HCT116 (cell line): Measurements from ENCODE around the gene MOSPD2. TPM values are rescaled to one million over a fixed set of nuclear protein-coding genes. Genes with fewer than 3 reads are reported as not detected.

Experiments
- ATAC-seq: fragments of 200-7000 bp; cut with Tn5 transposase; 2 replicates; pipeline ENCODE4 v1.9.1; 2020; ENCODE audit warnings: mild to moderate bottlenecking, moderate library complexity
- BruUV-seq: library from RNA; stranded (reverse); fragments of 400-500 nt; replicated peaks from 2 replicates; lab custom pipeline; 2021; lab: Mats Ljungman, UMichigan
- CTCF ChIA-PET: fragments of 300-600 bp; sonication (Branson Sonifier 250); formaldehyde crosslinking; loops from one replicate; lab custom pipeline; 2021; ENCODE audit warnings: antibody characterized with exemption; lab: Charles Lee
- POLR2A ChIA-PET: fragments of 300-600, 350-600 bp; sonication (Branson Sonifier 250); formaldehyde crosslinking; loops from one replicate; lab custom pipeline; 2021; ENCODE audit warnings: antibody characterized with exemption; lab: Charles Lee
- RAD21 ChIA-PET, 2 experiments: fragments of 300-600 bp; sonication (Branson Sonifier 250); formaldehyde crosslinking; loops; one replicate each; lab custom pipeline; 2023; ENCODE audit warnings: low total read pairs in 2 of 2; ENCODE audit not compliant: uncharacterized antibody in 2 of 2, unreplicated experiment in 2 of 2, low non-redundant PET in 1 of 2; lab: Charles Lee
- DNase-seq: peaks from one replicate; pipeline ENCODE4 v3.0.0-alpha.2; 2010; ENCODE audit warnings: low read depth, low spot score
- H2AFZ ChIP-seq: fragments of 200-600 bp; shearing (Covaris generic), sonication (generic); 2 replicates; pipeline ENCODE4 v1.6.1; 2017; ENCODE audit warnings: low read depth, mixed run types, mixed read lengths, antibody characterized with exemption, low read length; ENCODE audit not compliant: poor library complexity, severe bottlenecking
- H3K27ac ChIP-seq: 2 replicates; pipeline ENCODE4 v1.5.1; 2012; ENCODE audit warnings: low read depth, low read length
- H3K27me3 ChIP-seq: fragments of 200-600 bp; sonication (generic); 2 replicates; pipeline ENCODE4 v1.6.1; 2016; ENCODE audit warnings: mixed run types, low read length, mixed read lengths; ENCODE audit not compliant: insufficient read depth
- H3K36me3 ChIP-seq, 2 experiments: fragments of 200-500 bp in 1 of 2; fragments of 200-600 bp in 1 of 2; sonication (Bioruptor generic) in 1 of 2; sonication (generic) in 1 of 2; 2 replicates each; pipeline versions ENCODE4 v1.5.1 to v1.6.1; 2014 to 2016; ENCODE audit warnings: low read length in 2 of 2, inconsistent platforms in 1 of 2, mixed read lengths in 1 of 2, mixed run types in 1 of 2; ENCODE audit not compliant: insufficient read depth in 2 of 2, control insufficient read depth in 1 of 2
- H3K4me1 ChIP-seq, 2 experiments: fragments of 200-600 bp in 1 of 2; sonication (generic) in 1 of 2; 2 replicates each; pipeline versions ENCODE4 v1.5.1 to v1.6.1; 2012 to 2017; ENCODE audit warnings: low read length in 2 of 2, inconsistent platforms in 1 of 2, mild to moderate bottlenecking in 1 of 2, mixed read lengths in 1 of 2, mixed run types in 1 of 2, moderate library complexity in 1 of 2; ENCODE audit not compliant: insufficient read depth in 2 of 2, control insufficient read depth in 1 of 2
- H3K4me2 ChIP-seq: fragments of 200-600 bp; sonication (generic); 2 replicates; pipeline ENCODE4 v1.6.1; 2017; ENCODE audit warnings: mixed run types, low read length, mixed read lengths
- H3K4me3 ChIP-seq, 2 experiments: fragments of 200-600 bp in 1 of 2; sonication (generic) in 1 of 2; replicated peaks in 1 of 2; 2 replicates each; pipeline ENCODE4 v1.5.1; 2011 to 2016; ENCODE audit warnings: low read length in 2 of 2, control low read depth in 1 of 2, low read depth in 1 of 2, mild to moderate bottlenecking in 1 of 2, mixed read lengths in 1 of 2, mixed run types in 1 of 2
- H3K79me2 ChIP-seq: fragments of 200-600 bp; sonication (generic); 2 replicates; pipeline ENCODE4 v1.6.1; 2017; ENCODE audit warnings: mild to moderate bottlenecking, mixed run types, low read length, moderate library complexity, mixed read lengths; ENCODE audit not compliant: insufficient read depth
- H3K9ac ChIP-seq: fragments of 200-600 bp; sonication (generic); 2 replicates; pipeline ENCODE4 v1.6.1; 2016; ENCODE audit warnings: low read length, mixed read lengths
- H3K9me2 ChIP-seq: fragments of 200-600 bp; sonication (generic), shearing (Covaris generic); 2 replicates; pipeline ENCODE4 v1.6.1; 2017; ENCODE audit warnings: mixed run types, mild to moderate bottlenecking, moderate library complexity; ENCODE audit not compliant: insufficient read depth
- H3K9me3 ChIP-seq, 2 experiments: fragments of 200-500 bp in 1 of 2; fragments of 200-600 bp in 1 of 2; sonication (Bioruptor generic) in 1 of 2; sonication (generic) in 1 of 2; 2 replicates each; pipeline ENCODE4 v1.6.1; 2014 to 2017; ENCODE audit warnings: low read length in 2 of 2, mixed read lengths in 2 of 2, inconsistent platforms in 1 of 2, low read depth in 1 of 2, mild to moderate bottlenecking in 1 of 2, mixed run types in 1 of 2, moderate library complexity in 1 of 2; ENCODE audit not compliant: control insufficient read depth in 1 of 2, insufficient read depth in 1 of 2
- H4K20me1 ChIP-seq: fragments of 200-600 bp; sonication (generic), shearing (Covaris generic); 2 replicates; pipeline ENCODE4 v1.6.1; 2017; ENCODE audit warnings: mixed run types, mild to moderate bottlenecking, moderate library complexity; ENCODE audit not compliant: insufficient read depth
- CBX3 ChIP-seq: IDR thresholded peaks from 2 replicates; pipeline ENCODE4 v1.6.1; 2012; ENCODE audit warnings: low read depth
- CEBPB ChIP-seq: IDR thresholded peaks from 2 replicates; pipeline ENCODE4 v1.6.1; 2012; ENCODE audit warnings: low read depth
- ELF1 ChIP-seq: IDR thresholded peaks from 2 replicates; pipeline ENCODE4 v1.6.1; 2012; ENCODE audit warnings: low read depth, borderline replicate concordance
- EZH2 ChIP-seq: fragments of 200-600 bp; sonication (generic); IDR thresholded peaks from 2 replicates; pipeline ENCODE4 v1.6.1; 2017; ENCODE audit warnings: antibody characterized with exemption, mixed run types
- EZH2phosphoT487 ChIP-seq: fragments of 200-600 bp; IDR thresholded peaks from 2 replicates; pipeline ENCODE4 v1.6.1; 2018; ENCODE audit warnings: antibody characterized with exemption, borderline replicate concordance
- FOSL1 ChIP-seq: IDR thresholded peaks from 2 replicates; pipeline ENCODE4 v1.6.1; 2012; ENCODE audit warnings: low read depth
- JUND ChIP-seq: IDR thresholded peaks from 2 replicates; pipeline ENCODE4 v1.6.1; 2012
- MAX ChIP-seq: IDR thresholded peaks from 2 replicates; pipeline ENCODE4 v1.6.1; 2012
- POLR2A ChIP-seq: IDR thresholded peaks from 2 replicates; pipeline ENCODE4 v1.7.0; 2011; ENCODE audit warnings: borderline replicate concordance; ENCODE audit not compliant: insufficient read depth, insufficient read length; ENCODE audit errors: extremely low read depth
- RAD21 ChIP-seq: IDR thresholded peaks from 2 replicates; pipeline ENCODE4 v1.6.1; 2012; ENCODE audit warnings: low read depth, mild to moderate bottlenecking
- SIN3A ChIP-seq: IDR thresholded peaks from 2 replicates; pipeline ENCODE4 v1.6.1; 2012; ENCODE audit warnings: low read depth
- SRF ChIP-seq: IDR thresholded peaks from 2 replicates; pipeline ENCODE4 v1.6.1; 2012; ENCODE audit warnings: low read depth
- TCF7L2 ChIP-seq: IDR thresholded peaks from 2 replicates; pipeline ENCODE4 v1.7.0; 2011; ENCODE audit warnings: borderline replicate concordance, inconsistent platforms; ENCODE audit not compliant: insufficient read depth, insufficient read length; ENCODE audit errors: extremely low read depth
- YY1 ChIP-seq: IDR thresholded peaks from 2 replicates; pipeline ENCODE4 v1.6.1; 2011; ENCODE audit warnings: low read length, low read depth, moderate library complexity, mild to moderate bottlenecking; ENCODE audit not compliant: insufficient replicate concordance; ENCODE audit errors: extremely low read depth
- ZFX ChIP-seq: fragments of 450-650 bp; IDR thresholded peaks from 2 replicates; pipeline ENCODE4 v1.6.1; 2017
- intact Hi-C: fragments of 100-400 bp; cut with micrococcal nuclease; formaldehyde crosslinking; loops from 2 replicates; pipeline ENCODE4 v1.10.0; 2022
- total RNA-seq: library from RNA; stranded (reverse); gene quantifications from one replicate; pipeline ENCODE4 v1.2.1, GENCODE V29; 2021; ENCODE audit not compliant: unreplicated experiment
- TF ChIP-seq, protein P1 (sequence below): IDR thresholded peaks from 2 replicates; pipeline ENCODE4 v1.6.1; 2011; ENCODE audit warnings: mild to moderate bottlenecking, low read length, moderate library complexity; ENCODE audit not compliant: insufficient replicate concordance; ENCODE audit errors: extremely low read depth

MOSPD2 gene
- total RNA-seq, 1 experiment from 2014 or later: 8.9 TPM

DNA sequence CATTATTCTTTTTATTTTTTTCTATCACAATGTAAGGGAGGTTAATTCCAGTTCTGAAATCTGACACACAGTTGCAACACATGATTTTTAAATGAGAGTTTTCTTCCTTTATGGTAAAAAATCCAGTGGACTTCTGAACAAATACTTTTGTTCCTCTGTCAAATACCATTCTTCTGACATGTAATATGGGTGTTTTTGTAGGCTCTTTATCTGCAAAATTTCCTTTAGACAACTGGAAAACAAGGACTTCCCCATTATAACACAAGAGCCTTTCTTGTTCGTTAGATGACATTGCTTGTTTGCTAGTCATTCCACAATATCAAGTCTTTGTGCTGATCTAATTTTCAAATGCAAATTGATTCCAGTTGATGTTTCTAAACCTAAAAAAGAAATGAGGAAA is 8.0 kb upstream of the MOSPD2 start:
- Histone ChIP-seq H3K4me2 (no peak overlapping the region), H3K9ac (no peak overlapping the region)
- no peak for TF ChIP-seq MAX
- no peak for TF ChIP-seq ELF1
- TF ChIP-seq CBX3: no peak
- TF ChIP-seq SIN3A: no peak
- no peak for TF ChIP-seq EZH2
- no peak for TF ChIP-seq CEBPB
- TF ChIP-seq, protein P1, sequence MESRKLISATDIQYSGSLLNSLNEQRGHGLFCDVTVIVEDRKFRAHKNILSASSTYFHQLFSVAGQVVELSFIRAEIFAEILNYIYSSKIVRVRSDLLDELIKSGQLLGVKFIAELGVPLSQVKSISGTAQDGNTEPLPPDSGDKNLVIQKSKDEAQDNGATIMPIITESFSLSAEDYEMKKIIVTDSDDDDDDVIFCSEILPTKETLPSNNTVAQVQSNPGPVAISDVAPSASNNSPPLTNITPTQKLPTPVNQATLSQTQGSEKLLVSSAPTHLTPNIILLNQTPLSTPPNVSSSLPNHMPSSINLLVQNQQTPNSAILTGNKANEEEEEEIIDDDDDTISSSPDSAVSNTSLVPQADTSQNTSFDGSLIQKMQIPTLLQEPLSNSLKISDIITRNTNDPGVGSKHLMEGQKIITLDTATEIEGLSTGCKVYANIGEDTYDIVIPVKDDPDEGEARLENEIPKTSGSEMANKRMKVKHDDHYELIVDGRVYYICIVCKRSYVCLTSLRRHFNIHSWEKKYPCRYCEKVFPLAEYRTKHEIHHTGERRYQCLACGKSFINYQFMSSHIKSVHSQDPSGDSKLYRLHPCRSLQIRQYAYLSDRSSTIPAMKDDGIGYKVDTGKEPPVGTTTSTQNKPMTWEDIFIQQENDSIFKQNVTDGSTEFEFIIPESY: no peak
- TF ChIP-seq FOSL1: no peak
- TF ChIP-seq, all 23 proteins: peak for 0
- intact Hi-C loops: no loop called here
- ATAC-seq: no peak
- BruUV-seq: no TSS peak
- H3K27me3 ChIP-seq: no peaks in the 10 kb centered on the region
- peaks cover 49% of the 10 kb centered on the region for H3K79me2 ChIP-seq
- H3K36me3 ChIP-seq: no peaks in the 10 kb centered on the region; a peak in 2 of 4 replicates
- H3K4me3 ChIP-seq: no peak overlapping the region
- no peaks in the 10 kb centered on the region for H3K4me1 ChIP-seq
- H2AFZ ChIP-seq: no peak overlapping the region
- H3K27ac ChIP-seq: no peak overlapping the region
- no peaks in the 10 kb centered on the region for H3K9me2 ChIP-seq
- POLR2A ChIA-PET: no interaction called here
- H3K9me3 ChIP-seq: no peaks in the 10 kb centered on the region
- RAD21 ChIA-PET: no interaction called here
- no peaks in the 10 kb centered on the region for H4K20me1 ChIP-seq
- CTCF ChIA-PET: no interaction called here
- DNase-seq: no peak

GRCh38 chrX:14871767-14872166 is 1.5 kb upstream of the MOSPD2 start:
- Histone ChIP-seq H3K4me2 (peak overlapping the region; percentile 75), H4K20me1 (no peaks in the 10 kb centered on the region), H3K9me3 (no peaks in the 10 kb centered on the region), H3K79me2 (peaks cover 56% of the 10 kb centered on the region), H3K9me2 (no peaks in the 10 kb centered on the region), H3K9ac (no peak overlapping the region), H3K4me3 (peak overlapping the region; percentile 66 to 71), H2AFZ (no peak overlapping the region), H3K27ac (no peak overlapping the region), H3K4me1 (peaks cover 0 to 3% of the 10 kb centered on the region in 2 experiments; a peak in 2 of 4 replicates), H3K27me3 (no peaks in the 10 kb centered on the region), H3K36me3 (no peaks in the 10 kb centered on the region; a peak in 1 of 4 replicates)
- DNase-seq (no peak), ATAC-seq (no peak)
- RAD21 ChIA-PET: no interaction called here
- POLR2A ChIA-PET: no interaction called here
- CTCF ChIA-PET: no interaction called here
- no TSS peak for BruUV-seq
- intact Hi-C loops: no loop called here
- TF ChIP-seq SIN3A: no peak
- TF ChIP-seq YY1: no peak
- TF ChIP-seq, protein P1: no peak
- TF ChIP-seq FOSL1: no peak
- TF ChIP-seq EZH2phosphoT487: no peak
- no peak for TF ChIP-seq JUND
- TF ChIP-seq TCF7L2: no peak
- TF ChIP-seq ZFX: no peak
- TF ChIP-seq SRF: no peak
- no peak for TF ChIP-seq POLR2A
- TF ChIP-seq RAD21: no peak
